GM12878 (cell line): ENCODE results near the gene ANKRD44. TPM values are rescaled to one million over a fixed set of nuclear protein-coding genes. Genes with fewer than 3 reads are reported as not detected.

Experiments used
- ATAC-seq: fragments of 200-7000 bp; cut with Tn5 transposase; 3 replicates; pipeline ENCODE4 v1.9.1; 2020; ENCODE audit warnings: mild to moderate bottlenecking, moderate library complexity
- BruUV-seq: library from RNA; stranded (reverse); fragments of 400-500 nt; replicated peaks from 2 replicates; lab custom pipeline; 2021; lab: Mats Ljungman, UMichigan
- CTCF ChIA-PET: fragments of 300-600 bp; sonication (Branson Sonifier 250); formaldehyde crosslinking; extraction: SDS; loops from one replicate; lab custom pipeline; 2021; ENCODE audit warnings: inconsistent platforms; lab: Yijun Ruan, JAX
- POLR2A ChIA-PET: fragments of 350-600 bp; formaldehyde crosslinking; extraction: SDS; loops from one replicate; lab custom pipeline; 2021; ENCODE audit warnings: inconsistent platforms; lab: Charles Lee
- RAD21 ChIA-PET: fragments of 300-600 bp; sonication (Branson Sonifier 250); formaldehyde crosslinking; loops from one replicate; lab custom pipeline; 2023; ENCODE audit warnings: antibody characterized with exemption; ENCODE audit not compliant: unreplicated experiment; lab: Charles Lee
- SMC1A ChIA-PET: fragments of 300-600 bp; sonication (Branson Sonifier 250); formaldehyde crosslinking; loops from one replicate; lab custom pipeline; 2023; ENCODE audit not compliant: unreplicated experiment, uncharacterized antibody; lab: Charles Lee
- DNase-seq: peaks from one replicate; pipeline ENCODE4 v3.0.0-alpha.2; 2011; ENCODE audit warnings: low read depth, low spot score
- FAIRE-seq: peaks from 3 replicates; lab custom pipeline; 2011; peaks lifted over from hg19 to GRCh38; lab: Jason Lieb, UNC
- H2AFZ ChIP-seq: 2 replicates; pipeline ENCODE4 v1.6.0; 2011; ENCODE audit warnings: low read depth, low read length, control low read depth; ENCODE audit not compliant: control insufficient read depth
- H3K27ac ChIP-seq: 2 replicates; pipeline ENCODE4 v1.5.1; 2011; ENCODE audit warnings: control low read depth; ENCODE audit not compliant: control insufficient read depth, insufficient read depth
- H3K27me3 ChIP-seq, 2 experiments: replicated peaks in 1 of 2; 2 replicates each; pipeline versions ENCODE4 v1.6.0 to v1.6.1; 2011; ENCODE audit warnings: low read length in 1 of 2; ENCODE audit not compliant: control insufficient read depth in 2 of 2, insufficient read depth in 2 of 2
- H3K36me3 ChIP-seq, 2 experiments: 2 replicates each; pipeline ENCODE4 v1.5.1; 2011; ENCODE audit warnings: low read length in 1 of 2; ENCODE audit not compliant: control insufficient read depth in 2 of 2, insufficient read depth in 2 of 2
- H3K4me1 ChIP-seq: 2 replicates; pipeline ENCODE4 v1.6.1; 2011; ENCODE audit warnings: mild to moderate bottlenecking, low read length, moderate library complexity, mixed read lengths; ENCODE audit not compliant: control insufficient read depth, insufficient read depth
- H3K4me2 ChIP-seq: 2 replicates; pipeline ENCODE4 v1.6.0; 2011; ENCODE audit warnings: control low read depth; ENCODE audit not compliant: control insufficient read depth, insufficient read depth
- H3K4me3 ChIP-seq: fragments of 200-600 bp; sonication (generic); 2 replicates; pipeline ENCODE4 v1.5.1; 2016
- H3K79me2 ChIP-seq: 2 replicates; pipeline ENCODE4 v1.6.0; 2011; ENCODE audit warnings: low read length; ENCODE audit not compliant: control insufficient read depth, insufficient read depth
- H3K9ac ChIP-seq: 2 replicates; pipeline ENCODE4 v1.8.0; 2011; ENCODE audit warnings: low read length, control low read depth, mixed read lengths; ENCODE audit not compliant: control insufficient read depth, insufficient read depth
- H3K9me3 ChIP-seq: replicated peaks from 3 replicates; pipeline ENCODE4 v1.5.1; 2011; ENCODE audit warnings: mild to moderate bottlenecking, low read length; ENCODE audit not compliant: control insufficient read depth, insufficient read depth
- H4K20me1 ChIP-seq: 2 replicates; pipeline ENCODE4 v1.6.0; 2011; ENCODE audit not compliant: control insufficient read depth, insufficient read depth
- CBX5 ChIP-seq: sonication (generic); IDR thresholded peaks from 2 replicates; pipeline ENCODE4 v1.6.1; 2016; ENCODE audit warnings: low read depth, moderate library complexity, mild to moderate bottlenecking, inconsistent platforms
- CHD2 ChIP-seq: IDR thresholded peaks from 2 replicates; pipeline ENCODE4 v1.6.1; 2011; ENCODE audit warnings: low read depth, low read length, improper control_type of control experiment, borderline replicate concordance
- CHD4 ChIP-seq: fragments of 200-600 bp; sonication (generic); IDR thresholded peaks from 2 replicates; pipeline ENCODE4 v1.6.1; 2016; ENCODE audit warnings: mild to moderate bottlenecking
- EGR1 ChIP-seq, 2 experiments: IDR thresholded peaks; 1 replicate in 1 of 2; 2 replicates in 1 of 2; pipeline ENCODE4 v1.6.1; 2011 to 2012; ENCODE audit warnings: low read depth in 2 of 2, low read length in 2 of 2, borderline replicate concordance in 1 of 2, mild to moderate bottlenecking in 1 of 2, moderate library complexity in 1 of 2
- POLR2AphosphoS2 ChIP-seq: IDR thresholded peaks from 2 replicates; pipeline ENCODE4 v1.6.1; 2011; ENCODE audit warnings: low read depth, mild to moderate bottlenecking, low read length, improper control_type of control experiment, moderate library complexity
- RAD21 ChIP-seq: IDR thresholded peaks from 2 replicates; pipeline ENCODE4 v1.6.1; 2011; ENCODE audit warnings: mild to moderate bottlenecking, low read depth, low read length, moderate library complexity; ENCODE audit not compliant: insufficient read depth
- SIX5 ChIP-seq: IDR thresholded peaks from 2 replicates; pipeline ENCODE4 v1.6.1; 2011; ENCODE audit warnings: mild to moderate bottlenecking, low read depth, low read length, moderate library complexity; ENCODE audit not compliant: severe bottlenecking
- SKIL ChIP-seq: fragments of 450-650 bp; IDR thresholded peaks from 2 replicates; pipeline ENCODE4 v1.6.1; 2017; ENCODE audit warnings: mild to moderate bottlenecking, low read depth, inconsistent platforms; ENCODE audit not compliant: poor library complexity, severe bottlenecking
- SMC3 ChIP-seq: IDR thresholded peaks from 2 replicates; pipeline ENCODE4 v1.6.1; 2011; ENCODE audit warnings: low read length, improper control_type of control experiment, borderline replicate concordance
- SPI1 ChIP-seq: IDR thresholded peaks from 2 replicates; pipeline ENCODE4 v1.6.1; 2011; ENCODE audit warnings: low read depth, mild to moderate bottlenecking, low read length, moderate library complexity, borderline replicate concordance; ENCODE audit not compliant: insufficient read depth
- ZNF24 ChIP-seq: fragments of 450-650 bp; IDR thresholded peaks from 2 replicates; pipeline ENCODE4 v1.6.1; 2017; ENCODE audit warnings: antibody characterized with exemption, mild to moderate bottlenecking
- ZNF384 ChIP-seq: IDR thresholded peaks from 2 replicates; pipeline ENCODE4 v1.6.1; 2012; ENCODE audit warnings: low read depth, mild to moderate bottlenecking, low read length, improper control_type of control experiment, borderline replicate concordance
- whole genome bisulfite sequencing: methylation state at CpG from one replicate; pipeline ENCODE4 v1.1.6; 2016; ENCODE audit warnings: low lambda C conversion rate; ENCODE audit not compliant: insufficient replicate concordance, insufficient coverage; ENCODE audit errors: missing lambda C conversion rate; 5-methylcytosine and 5-hydroxymethylcytosine counted together
- in situ Hi-C: fragments of 300-500 bp; cut with MboI; formaldehyde crosslinking; loops from 9 replicates; pipeline ENCODE4 v1.14.3; 2018; ENCODE audit warnings: mixed read lengths
- intact Hi-C: fragments of 100-400 bp; cut with micrococcal nuclease; formaldehyde crosslinking; loops from one replicate; pipeline ENCODE4 v1.14.2; 2022; ENCODE audit not compliant: unreplicated experiment
- polyA plus RNA-seq, 11 experiments: library from polyadenylated mRNA; depleted of rRNA in 4 of 11; unstranded in 6 of 11; stranded (reverse) in 5 of 11; fragments of >200 nt; fragmentation: Nextera tagmentation in 4 of 11; fragmentation: Illumina TruSeq in 1 of 11; extraction: Ambion mirVana in 4 of 11; extraction: Trizol in 1 of 11; gene quantifications; 1 replicate in 1 of 11; 2 replicates in 10 of 11; pipeline versions ENCODE4 v1.2.1 to v1.2.3, GENCODE V29; 2011 to 2016; ENCODE audit warnings: inconsistent platforms in 2 of 11, missing spikeins in 2 of 11, low read depth in 1 of 11
- total RNA-seq, 4 experiments: library from RNA; depleted of rRNA in 3 of 4; stranded (reverse); fragments of >200 nt in 3 of 4; fragmentation: Illumina TruSeq in 1 of 4; extraction: Trizol in 1 of 4; gene quantifications; 2 replicates each; pipeline versions ENCODE4 v1.2.1 to v1.2.3, GENCODE V29; 2013 to 2021

The ANKRD44 gene
- total and polyA plus RNA-seq, 10 of the 15 experiments (the other 5 are each of a cell fraction or from before 2014, with no cell fraction given) = 19.1 to 99.1 (median 59.6) TPM

DNA sequence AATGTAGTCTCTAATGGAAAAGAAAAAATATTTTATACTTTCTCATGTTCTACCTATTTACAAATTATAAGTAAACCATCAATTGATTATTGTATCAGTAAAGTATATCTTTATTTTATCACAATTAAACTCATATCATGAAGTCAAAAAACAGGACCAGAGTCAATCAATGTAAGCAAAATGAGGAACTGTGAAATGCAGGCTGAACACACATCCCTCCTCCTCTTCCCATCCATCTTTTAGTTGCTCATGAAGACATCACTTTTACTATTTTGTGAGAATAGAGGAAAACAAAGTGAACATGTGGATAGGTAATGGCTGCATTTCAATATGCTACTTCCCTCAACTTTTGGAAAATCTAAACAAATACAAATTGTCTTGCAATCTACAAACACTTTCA is 195.3 kb downstream of the ANKRD44 start:
- in situ Hi-C loops = loop anchor here (5.0 kb wide), 2 partner anchors 197 to 267 kb away; partner anchors contain the start of gene ANKRD44
- no peak for ATAC-seq
- ChIA-PET POLR2A (interaction anchor here (2.9 kb wide), 1 partner anchor 54 kb away, joined by 14 read pairs; no protein-coding TSS in a partner anchor), RAD21 (interaction anchor here (0.6 to 8.7 kb wide), 5 partner anchors 47 to 195 kb away, joined by 4 to 207 read pairs (median 14); partner anchors contain the start of gene ANKRD44), SMC1A (interaction anchor here (0.6 to 19.2 kb wide), 11 partner anchors 7 to 201 kb away, joined by 3 to 478 read pairs (median 22); partner anchors contain the start of gene ANKRD44), CTCF (interaction anchor here (0.6 to 11.4 kb wide), 10 partner anchors 12 to 211 kb away, joined by 3 to 398 read pairs (median 30); no protein-coding TSS in a partner anchor)
- Histone ChIP-seq H3K27ac (no peak overlapping the region), H3K4me3 (no peak overlapping the region), H3K4me2 (no peak overlapping the region), H3K27me3 (no peaks in the 10 kb centered on the region), H3K36me3 (peaks cover 0 to 2% of the 10 kb centered on the region in 2 experiments; a peak in 2 of 4 replicates), H3K4me1 (peaks cover 3% of the 10 kb centered on the region; the same call in 1 of the 2 replicates), H3K9me3 (no peaks in the 10 kb centered on the region), H3K9ac (no peak overlapping the region), H3K79me2 (no peaks in the 10 kb centered on the region), H2AFZ (no peak overlapping the region), H4K20me1 (no peaks in the 10 kb centered on the region)
- intact Hi-C loops = no loop called here
- no peak for DNase-seq
- no peak for FAIRE-seq
- no TSS peak for BruUV-seq
- TF ChIP-seq SPI1 (peak; percentile 65), SIX5 (no peak), CBX5 (no peak), ZNF24 (no peak), CHD4 (no peak)

DNA sequence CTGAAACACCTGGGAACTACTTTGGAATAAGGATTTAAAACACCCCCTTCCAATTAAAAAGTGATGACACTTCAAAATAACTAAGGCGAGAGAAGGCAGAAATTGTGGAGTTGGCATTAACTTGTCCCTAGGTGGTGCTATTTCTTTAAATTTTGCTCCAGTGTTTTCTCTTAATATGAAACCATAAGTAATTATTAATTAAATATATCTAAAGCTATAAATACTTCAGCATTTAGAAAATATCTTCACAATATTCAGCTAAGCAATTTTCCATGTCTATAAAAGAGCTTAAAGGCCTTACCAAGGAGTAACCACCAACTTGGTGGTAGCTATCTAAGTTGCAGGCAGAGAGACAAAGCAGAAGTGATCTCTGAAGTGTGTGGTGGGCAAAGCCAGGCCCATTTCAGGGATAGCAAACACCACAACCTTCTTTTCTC is 197.3 kb downstream of the ANKRD44 start:
- peaks cover 0 to 4% of the 10 kb centered on the region in 2 experiments; a peak in 3 of 4 replicates for H3K36me3 ChIP-seq
- no peak overlapping the region for H3K27ac ChIP-seq
- no peak overlapping the region for H2AFZ ChIP-seq
- FAIRE-seq = no peak
- intact Hi-C loops = loop anchor here (1.0 to 2.0 kb wide), 3 partner anchors 55 to 265 kb away; partner anchors contain the start of gene ANKRD44
- ChIA-PET POLR2A (interaction anchor here (0.9 to 2.9 kb wide), 7 partner anchors 14 to 198 kb away, joined by 3 to 14 read pairs (median 4); no protein-coding TSS in a partner anchor), RAD21 (interaction anchor here (0.7 to 8.7 kb wide), 44 partner anchors 10 to 592 kb away, joined by 3 to 207 read pairs (median 5); partner anchors contain the start of genes ANKRD44 and MARS2), CTCF (interaction anchor here (0.6 to 11.4 kb wide), 86 partner anchors 9 to 674 kb away, joined by 3 to 398 read pairs (median 5); no protein-coding TSS in a partner anchor), SMC1A (interaction anchor here (0.6 to 19.2 kb wide), 62 partner anchors 9 to 666 kb away, joined by 3 to 478 read pairs (median 5); partner anchors contain the start of gene ANKRD44)
- no peaks in the 10 kb centered on the region for H3K79me2 ChIP-seq
- peak; percentile 89 for ATAC-seq
- WGBS = 0% methylated on average over 1 of the region's 1 CpG
- H3K9me3 ChIP-seq = no peaks in the 10 kb centered on the region
- no peak overlapping the region for H3K4me3 ChIP-seq
- H3K4me1 ChIP-seq = peaks cover 3% of the 10 kb centered on the region; the same call in 1 of the 2 replicates
- in situ Hi-C loops = no loop called here
- H4K20me1 ChIP-seq = no peaks in the 10 kb centered on the region
- H3K9ac ChIP-seq = no peak overlapping the region
- H3K4me2 ChIP-seq = no peak overlapping the region
- H3K27me3 ChIP-seq = no peaks in the 10 kb centered on the region
- no TSS peak for BruUV-seq
- no peak for DNase-seq
- TF ChIP-seq SPI1 (peak; percentile 73; the same call in 1 of the 2 replicates), SMC3 (peak; percentile 60; the same call in 1 of the 2 replicates), SKIL (peak; percentile 78), RAD21 (peak; percentile 65), EGR1 (IDR thresholded peaks at IDR 0.05; ENCODE audit: borderline replicate concordance in 1 of 2, low read depth in 2 of 2, low read length in 2 of 2) (no peak), CHD2 (no peak), ZNF384 (no peak), POLR2AphosphoS2 (no peak)
